IPS-NIHi11 (cell line): ENCODE measurements around the gene TMEM89.

Source experiments
- DNase-seq: peaks from one replicate; pipeline ENCODE4 v3.0.0; 2012; ENCODE audit warnings: mixed read lengths, low spot score

TMEM89 gene

DNA sequence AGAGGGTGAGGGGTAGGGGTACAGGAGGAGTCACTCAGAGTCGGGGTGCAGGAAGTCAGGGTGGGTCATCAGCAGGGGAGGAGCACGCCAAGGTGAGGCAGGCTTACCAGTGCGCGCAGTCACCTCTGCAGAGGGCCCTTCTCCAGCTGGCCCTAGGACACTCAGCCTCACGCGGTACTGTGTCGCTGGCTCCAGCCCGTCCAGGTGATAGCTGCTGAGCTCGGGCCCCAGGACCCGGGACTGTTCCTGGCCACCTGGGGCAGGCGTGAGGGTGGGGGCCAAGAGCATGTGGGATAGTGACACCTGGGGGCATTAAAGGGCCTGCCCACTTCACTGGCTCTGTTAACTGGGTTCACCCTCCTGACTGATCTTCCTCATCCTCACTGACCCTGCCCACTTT lies 33.9 kb downstream of the TMEM89 start:
- no peak for DNase-seq

DNA sequence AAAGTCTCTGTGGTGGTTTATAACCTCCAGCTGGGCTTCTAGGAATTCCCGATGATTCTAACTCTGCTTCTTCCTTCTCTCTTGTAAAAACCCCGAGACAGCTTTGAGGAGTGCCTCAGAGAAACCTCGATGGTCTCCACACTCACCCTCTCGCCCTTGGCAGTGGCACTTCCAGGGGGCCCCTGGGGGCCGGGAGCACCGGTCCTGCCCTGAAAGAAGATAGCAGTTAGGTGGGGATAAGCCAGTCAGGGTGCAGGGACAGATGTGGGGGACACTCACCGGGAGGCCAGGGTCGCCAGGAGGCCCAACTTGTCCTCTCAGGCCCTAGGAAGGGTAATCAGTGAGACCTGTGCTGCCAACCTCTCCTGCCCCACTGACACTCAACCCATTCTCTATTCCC lies 36.2 kb downstream of the TMEM89 start:
- no peak for DNase-seq

DNA sequence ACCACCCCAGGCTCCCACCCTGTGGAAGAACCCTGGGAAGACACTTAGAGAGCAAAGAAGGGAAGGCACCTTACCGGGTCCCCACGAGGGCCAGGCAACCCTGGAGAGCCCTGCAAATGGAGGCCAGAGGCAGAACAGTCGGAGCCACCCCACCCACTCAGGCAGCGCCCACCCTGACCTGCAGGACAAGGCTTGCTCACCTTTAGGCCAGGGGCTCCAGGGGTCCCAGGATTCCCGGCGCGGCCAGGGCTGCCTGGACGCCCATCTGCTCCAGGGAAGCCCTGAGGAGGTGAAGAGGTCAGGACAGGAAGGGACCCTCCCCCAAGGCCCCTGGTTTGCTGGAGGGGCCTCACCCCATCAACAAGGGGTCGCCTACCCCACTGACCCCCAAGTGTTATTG lies 36.7 kb downstream of the TMEM89 start:
- DNase-seq = no peak

DNA sequence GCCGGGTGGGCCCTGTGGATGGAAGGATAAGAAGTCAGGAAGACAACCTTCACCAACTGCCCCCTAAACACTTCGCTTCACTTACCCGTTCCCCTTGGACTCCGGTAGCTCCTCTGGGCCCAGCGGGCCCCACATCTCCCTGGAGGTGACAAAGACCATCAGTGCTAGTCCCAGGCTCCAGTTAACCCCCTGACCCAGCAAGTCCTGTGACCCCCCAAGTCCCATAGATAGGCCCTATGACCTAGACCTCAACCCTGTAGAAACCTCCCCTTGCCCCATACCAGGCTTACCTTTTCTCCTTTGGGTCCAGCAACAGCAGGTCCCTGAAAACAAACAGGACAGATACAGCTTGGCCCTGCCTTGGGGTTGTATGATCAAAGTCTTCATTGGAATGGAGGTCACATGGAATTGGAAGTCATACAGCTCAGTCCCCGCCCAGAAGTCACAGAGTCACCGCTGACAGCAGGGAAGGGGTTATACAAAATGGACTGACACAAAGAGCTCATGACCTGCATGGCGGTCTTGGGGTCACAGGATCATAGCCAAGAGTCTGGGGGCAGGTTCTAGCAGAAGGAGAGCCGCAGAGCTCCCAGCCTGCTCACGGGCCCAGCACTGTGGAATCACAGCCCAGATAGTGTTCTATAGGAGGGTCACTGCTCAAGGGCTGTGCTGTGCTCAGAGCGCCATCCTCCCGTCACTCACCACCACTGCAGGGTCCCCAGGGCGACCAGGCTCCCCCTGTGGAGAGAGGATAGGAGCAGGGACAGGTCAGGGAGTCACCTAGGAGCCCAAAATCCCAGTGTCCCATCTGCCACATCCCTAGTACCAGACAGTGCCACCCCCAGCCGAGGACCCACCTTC lies 39.7 kb downstream of the TMEM89 start:
- DNase-seq = no peak

DNA sequence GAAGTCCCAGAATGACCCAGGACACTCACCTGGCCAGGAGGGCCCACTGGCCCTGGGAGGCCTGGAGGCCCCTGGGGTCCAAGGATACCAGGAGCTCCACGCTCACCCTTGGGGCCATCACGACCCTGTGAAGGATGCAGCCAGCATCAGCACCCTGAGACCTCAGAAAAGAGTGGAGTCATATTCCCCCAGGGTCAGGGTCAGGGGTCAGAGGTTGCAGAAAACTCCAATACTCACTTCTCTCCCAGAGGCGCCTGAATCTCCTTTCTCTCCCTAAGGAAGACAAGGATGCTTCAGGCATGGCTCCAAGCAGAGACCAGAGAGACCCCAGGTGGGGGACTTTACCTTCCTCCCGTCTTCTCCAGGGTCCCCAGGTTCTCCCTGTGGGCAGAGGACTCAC lies 44.9 kb downstream of the TMEM89 start:
- no peak for DNase-seq

DNA sequence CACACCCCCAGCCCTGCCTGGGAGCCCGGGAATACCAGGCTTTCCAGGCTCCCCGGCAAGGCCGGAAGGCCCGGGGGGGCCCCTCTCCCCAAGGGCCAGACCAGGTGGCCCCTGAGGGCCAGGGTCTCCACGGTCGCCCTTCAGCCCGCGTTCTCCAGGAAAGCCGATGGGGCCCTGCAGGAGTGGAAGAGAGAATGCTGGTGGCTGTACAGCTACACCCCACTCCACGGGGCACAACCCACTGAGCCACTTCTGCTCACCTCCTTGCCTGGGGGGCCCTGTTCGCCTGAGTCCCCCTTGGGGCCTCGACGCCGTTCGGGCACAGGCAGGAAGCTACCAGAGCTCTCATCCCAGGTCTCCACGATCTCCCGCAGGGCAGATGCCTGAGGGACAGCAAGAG lies 46.2 kb downstream of the TMEM89 start:
- no peak for DNase-seq

DNA sequence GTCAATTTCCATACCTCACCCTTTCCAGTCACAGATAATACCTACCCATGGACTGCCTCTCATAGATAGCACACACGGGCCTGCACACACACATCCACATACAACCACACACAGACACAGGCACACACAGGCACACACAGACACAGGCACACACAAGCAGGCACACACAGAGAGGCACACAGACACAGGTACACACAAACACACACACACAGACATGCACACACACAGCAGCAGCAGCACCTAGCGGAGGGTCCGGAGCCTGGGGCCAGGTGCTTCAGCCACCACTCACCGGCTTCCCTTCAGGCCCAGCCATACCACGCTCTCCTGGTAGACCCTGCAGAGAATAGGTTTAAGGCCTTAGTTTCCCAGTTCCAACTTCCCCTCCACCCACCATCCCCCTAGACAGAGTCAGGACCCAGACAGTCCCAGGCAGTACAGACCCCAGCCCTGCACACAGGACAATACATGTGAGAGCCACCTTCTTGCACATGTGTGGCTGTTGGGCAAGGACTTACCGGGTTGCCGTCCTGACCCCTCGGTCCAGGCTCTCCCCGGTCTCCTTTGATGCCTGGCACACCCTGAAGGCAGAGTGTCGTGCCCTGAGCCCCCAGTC lies 47.5 kb downstream of the TMEM89 start:
- no peak for DNase-seq

DNA sequence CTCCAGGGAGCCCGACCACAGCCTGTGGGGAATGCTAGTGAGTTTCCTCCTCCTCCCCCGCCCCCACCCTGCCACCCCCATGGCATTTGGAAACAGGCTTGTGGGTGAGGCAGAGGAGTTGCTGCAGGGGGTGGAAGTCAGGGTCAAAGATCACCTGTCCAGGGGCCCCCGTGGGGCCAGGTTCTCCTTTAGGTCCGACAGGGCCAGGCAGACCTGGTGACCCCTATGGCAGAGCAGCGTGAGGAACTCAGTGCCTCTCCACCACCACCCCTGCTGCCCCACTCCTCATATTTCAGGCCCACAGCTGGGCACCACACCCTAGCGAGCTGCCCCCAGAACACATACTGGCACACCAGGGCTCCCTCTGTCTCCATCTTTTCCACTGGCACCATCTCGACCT lies 49.1 kb downstream of the TMEM89 start:
- DNase-seq = no peak

DNA sequence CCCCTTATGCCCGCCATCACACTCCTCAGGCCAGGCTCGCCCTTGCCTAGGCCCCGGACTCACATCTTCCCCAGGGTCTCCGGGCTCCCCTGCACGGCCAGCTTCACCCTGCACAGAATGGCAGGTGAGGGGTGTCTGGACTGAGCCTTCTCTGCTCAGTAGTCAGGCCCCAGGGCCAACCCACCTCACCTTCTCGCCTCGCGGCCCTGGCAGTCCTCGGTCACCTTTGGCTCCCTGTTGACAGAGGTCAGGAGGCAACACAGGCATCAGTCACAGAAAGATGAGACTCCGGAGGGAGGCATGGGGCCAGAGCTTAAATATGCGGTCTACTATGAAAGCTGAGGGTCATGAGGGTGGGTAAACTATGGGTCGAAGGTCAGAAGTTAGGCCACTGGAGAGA lies 49.6 kb downstream of the TMEM89 start:
- DNase-seq = no peak
